ENCODE measurements around the gene TBC1D14.

TBC1D14 gene

DNA sequence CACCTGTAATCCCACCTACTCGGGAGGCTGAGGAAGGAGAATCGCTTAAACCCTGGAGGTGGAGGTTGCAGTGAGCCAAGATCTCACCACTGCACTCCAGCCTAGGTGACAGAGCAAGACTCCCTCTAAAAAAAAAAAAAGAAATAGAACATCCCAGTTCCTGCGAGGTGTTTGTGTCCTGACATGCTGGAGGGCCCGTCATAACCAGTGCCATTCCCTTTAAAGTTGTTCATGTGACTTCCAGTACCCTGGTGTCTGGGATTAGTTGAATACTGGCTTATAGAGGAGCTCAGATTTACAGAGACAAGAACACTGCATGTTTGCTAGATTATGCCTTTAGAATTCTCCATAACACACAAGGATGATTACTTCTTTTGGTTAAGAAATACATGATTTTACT lies 95.9 kb downstream of the TBC1D14 start:
- no peak for DNase-seq
- Mint-ChIP-seq H3K27ac (no peak overlapping the region), H3K27me3 (no peaks in the 10 kb centered on the region), H3K9me3 (no peaks in the 10 kb centered on the region), H3K36me3 (ENCODE audit: low read depth) (peaks cover 35% of the 10 kb centered on the region), H3K4me1 (no peaks in the 10 kb centered on the region), H3K4me3 (no peak overlapping the region)
- ATAC-seq, result no peak

DNA sequence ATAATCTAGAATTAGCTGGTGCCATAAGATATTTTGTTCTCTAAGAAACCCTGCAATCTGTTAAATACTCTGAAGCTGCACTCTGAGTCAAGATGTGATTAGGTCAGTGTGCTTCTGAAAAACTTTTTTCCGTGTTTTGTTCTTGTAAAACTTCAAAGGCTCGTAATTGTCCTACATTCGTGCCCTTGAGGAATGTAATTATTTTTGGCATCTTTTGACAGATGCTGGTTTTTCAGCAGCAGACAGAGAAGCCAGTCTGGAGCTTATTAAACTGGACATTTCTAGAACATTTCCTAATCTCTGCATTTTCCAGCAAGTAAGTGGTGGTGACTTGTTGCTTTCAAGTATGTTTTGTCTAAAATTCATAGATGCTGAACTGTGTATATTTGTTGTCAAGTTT lies 96.8 kb downstream of the TBC1D14 start:
- Mint-ChIP-seq H3K9me3 (no peaks in the 10 kb centered on the region), H3K36me3 (ENCODE audit: low read depth) (peaks cover 30% of the 10 kb centered on the region), H3K27ac (no peak overlapping the region), H3K27me3 (no peaks in the 10 kb centered on the region), H3K4me1 (no peaks in the 10 kb centered on the region), H3K4me3 (no peak overlapping the region)
- DNase-seq, result no peak
- ATAC-seq, result no peak

DNA sequence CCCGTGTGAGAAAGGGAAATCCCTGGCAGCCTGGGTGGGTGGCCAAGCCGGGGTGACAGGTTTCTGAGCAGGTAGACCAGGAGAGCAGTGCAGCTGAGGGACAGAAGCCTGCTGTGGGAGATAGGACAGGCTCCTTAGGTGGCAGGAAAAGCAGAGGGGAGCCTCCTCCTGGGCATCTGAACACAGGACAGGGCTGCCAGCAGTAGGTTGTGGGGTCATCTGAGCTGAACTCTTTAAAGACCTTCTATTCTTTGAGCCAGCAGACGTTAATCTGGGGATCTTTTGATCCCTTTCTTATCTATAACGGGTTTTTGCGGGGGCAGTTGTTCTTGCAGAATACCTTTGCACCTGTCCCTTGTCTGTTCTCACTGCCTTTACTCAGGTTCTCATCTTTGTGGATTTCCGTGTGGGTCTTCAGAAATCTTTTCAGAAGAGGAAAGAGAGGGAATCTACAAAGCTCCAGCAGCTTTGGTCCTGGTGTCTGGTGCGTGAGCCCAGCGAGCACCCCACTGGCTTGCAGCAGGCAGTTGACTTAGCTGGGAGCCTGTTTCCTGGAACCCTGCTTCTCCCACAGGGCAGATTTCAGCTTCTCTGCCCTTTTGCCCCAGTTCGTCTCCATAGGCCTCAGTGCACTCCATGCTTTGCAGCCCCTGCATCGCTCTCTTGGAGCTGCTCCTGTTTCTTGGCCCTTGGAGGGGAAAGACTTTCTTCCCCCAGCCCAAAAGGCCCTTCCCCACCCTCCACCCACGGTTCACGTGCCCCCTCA lies 97.7 kb downstream of the TBC1D14 start:
- ATAC-seq (no peak), DNase-seq (no peak)
- Mint-ChIP-seq H3K36me3 (ENCODE audit: low read depth) (peaks cover 25% of the 10 kb centered on the region), H3K4me1 (no peaks in the 10 kb centered on the region), H3K27ac (no peak overlapping the region), H3K9me3 (no peaks in the 10 kb centered on the region), H3K27me3 (no peaks in the 10 kb centered on the region), H3K4me3 (no peak overlapping the region)

DNA sequence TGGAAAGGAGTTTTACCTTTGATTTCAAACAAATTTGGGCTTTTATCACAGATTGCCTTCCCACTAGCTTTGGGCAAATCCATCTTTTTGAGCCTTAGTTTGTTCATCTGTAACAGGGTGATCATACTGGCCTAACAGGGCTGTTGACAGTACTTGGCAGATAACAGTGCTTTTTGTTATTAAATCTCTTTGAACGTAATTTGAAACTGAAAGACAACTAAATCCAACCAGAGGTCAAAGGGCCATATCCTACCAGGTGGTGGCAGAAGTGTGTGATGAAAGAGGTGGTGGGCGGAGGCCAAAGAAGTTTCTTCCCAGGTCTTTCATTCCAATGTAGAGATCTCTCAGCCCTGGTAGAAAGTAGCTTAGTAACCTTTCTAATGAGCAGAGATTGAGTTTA lies 98.3 kb downstream of the TBC1D14 start:
- Mint-ChIP-seq H3K36me3 (ENCODE audit: low read depth) (peaks cover 25% of the 10 kb centered on the region), H3K9me3 (no peaks in the 10 kb centered on the region)

DNA sequence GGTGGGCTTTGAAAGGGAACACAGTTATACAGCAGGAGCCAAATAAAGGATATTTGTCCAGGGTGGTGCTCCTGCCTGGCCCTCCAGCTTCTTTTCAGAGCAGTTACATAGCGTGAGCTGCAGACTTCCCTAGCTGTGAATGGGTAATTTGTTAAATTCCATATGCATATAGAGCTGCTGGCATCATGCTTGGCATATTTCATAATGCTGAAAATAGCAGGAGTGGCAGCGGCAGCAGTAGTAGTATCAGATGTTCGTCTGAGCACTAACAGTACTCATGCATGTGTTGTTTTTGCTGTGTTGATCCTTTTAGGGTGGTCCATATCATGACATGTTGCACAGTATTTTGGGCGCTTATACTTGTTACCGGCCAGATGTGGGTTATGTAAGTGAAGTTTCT lies 99.9 kb downstream of the TBC1D14 start:
- DNase-seq (no peak), ATAC-seq (no peak)
- H3K4me1 Mint-ChIP-seq, result peaks cover 6% of the 10 kb centered on the region
- no peak overlapping the region for H3K27ac Mint-ChIP-seq
- H3K36me3 Mint-ChIP-seq (ENCODE audit: low read depth), result peaks cover 29% of the 10 kb centered on the region
- H3K4me3 Mint-ChIP-seq, result no peak overlapping the region
- H3K9me3 Mint-ChIP-seq, result no peaks in the 10 kb centered on the region
- no peaks in the 10 kb centered on the region for H3K27me3 Mint-ChIP-seq

More for the DNA sequence above, 98.3 kb downstream of the TBC1D14 start:
- H3K27me3 Mint-ChIP-seq, result no peaks in the 10 kb centered on the region
- H3K4me1 Mint-ChIP-seq, result no peaks in the 10 kb centered on the region
- ATAC-seq, result no peak
- no peak for DNase-seq
- no peak overlapping the region for H3K4me3 Mint-ChIP-seq
- H3K27ac Mint-ChIP-seq, result no peak overlapping the region

DNA sequence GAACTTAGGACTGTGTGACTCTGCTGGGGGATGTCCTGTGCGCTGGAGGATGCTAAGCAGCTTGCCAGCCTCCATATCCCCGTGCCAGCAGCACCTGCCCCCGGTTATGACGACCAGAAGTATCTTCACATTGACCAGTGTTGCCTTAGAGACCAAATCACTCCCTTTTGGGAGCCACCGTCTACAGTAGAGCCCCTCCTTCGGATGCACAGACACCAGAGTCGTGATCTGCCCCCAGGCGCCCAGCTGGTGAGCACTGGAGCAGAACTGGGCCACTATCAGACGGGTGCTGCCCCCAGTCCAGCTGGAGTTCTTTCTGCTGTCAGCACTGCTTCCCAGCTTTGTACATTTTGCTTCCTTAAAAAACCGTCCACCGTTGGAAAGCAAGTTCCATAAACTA lies 103.5 kb downstream of the TBC1D14 start:
- Mint-ChIP-seq H3K27ac (no peak overlapping the region), H3K4me1 (peaks cover 6% of the 10 kb centered on the region), H3K27me3 (no peaks in the 10 kb centered on the region), H3K4me3 (no peak overlapping the region), H3K9me3 (no peaks in the 10 kb centered on the region), H3K36me3 (ENCODE audit: low read depth) (peaks cover 33% of the 10 kb centered on the region)
- ATAC-seq (no peak), DNase-seq (no peak)

DNA sequence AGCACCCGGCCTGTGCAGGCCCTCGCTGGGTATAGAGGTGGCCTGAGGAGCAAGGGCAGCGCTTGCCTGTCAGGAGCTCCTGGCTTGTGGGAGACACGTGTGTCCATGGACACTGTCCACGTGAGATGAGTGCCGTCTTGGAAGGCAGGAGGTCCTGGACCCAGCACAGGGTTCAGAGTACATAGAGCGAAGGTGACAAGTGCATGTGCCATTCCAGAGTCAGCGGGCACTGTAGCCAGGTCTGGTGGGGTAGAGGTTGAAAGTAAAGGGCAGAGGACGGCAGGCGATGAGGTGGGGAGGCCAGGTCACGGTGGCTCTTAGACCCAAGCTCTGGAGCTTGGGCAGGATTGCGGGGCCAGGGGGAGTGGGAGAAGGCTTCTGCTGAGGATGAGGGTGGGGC lies 105.2 kb downstream of the TBC1D14 start:
- Mint-ChIP-seq H3K27me3 (no peaks in the 10 kb centered on the region), H3K4me1 (peaks cover 6% of the 10 kb centered on the region), H3K9me3 (no peaks in the 10 kb centered on the region), H3K27ac (no peak overlapping the region), H3K36me3 (ENCODE audit: low read depth) (peaks cover 25% of the 10 kb centered on the region), H3K4me3 (no peak overlapping the region)
- DNase-seq (no peak), ATAC-seq (no peak)

DNA sequence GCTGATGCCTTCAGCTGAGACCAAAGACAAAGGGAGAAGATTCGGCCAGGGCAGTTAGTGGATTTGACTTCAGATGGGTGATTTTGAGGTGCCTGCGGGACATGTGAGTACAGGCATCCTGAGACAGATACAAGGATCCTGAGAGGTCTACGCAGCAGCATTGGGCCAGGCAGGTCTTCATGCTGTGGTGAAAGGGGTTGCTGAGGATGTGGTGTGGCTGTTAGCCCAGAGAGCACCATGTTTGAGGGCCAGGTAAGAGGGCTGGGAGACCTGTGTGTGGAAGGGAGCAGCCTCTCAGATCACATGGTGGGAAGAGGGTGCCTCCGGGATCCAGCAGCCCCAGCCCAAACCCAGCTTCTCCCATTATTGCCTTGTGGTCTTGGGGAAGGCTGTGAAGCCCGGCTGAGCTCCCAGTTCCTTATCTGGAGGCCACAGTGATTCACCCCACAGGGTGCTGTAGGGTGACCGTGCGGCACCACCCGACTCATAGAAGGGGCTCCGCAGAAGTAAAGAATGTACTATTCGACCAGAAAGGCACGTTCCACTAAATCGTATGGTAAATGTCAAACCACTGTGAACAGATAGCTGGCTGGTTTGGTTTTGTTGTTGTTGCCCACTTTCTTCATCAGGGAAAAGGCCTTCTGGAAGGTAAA lies 105.9 kb downstream of the TBC1D14 start:
- DNase-seq (no peak), ATAC-seq (no peak)
- Mint-ChIP-seq H3K27ac (no peak overlapping the region), H3K9me3 (no peaks in the 10 kb centered on the region), H3K4me1 (peaks cover 6% of the 10 kb centered on the region), H3K36me3 (ENCODE audit: low read depth) (peaks cover 24% of the 10 kb centered on the region), H3K4me3 (no peak overlapping the region), H3K27me3 (no peaks in the 10 kb centered on the region)

DNA sequence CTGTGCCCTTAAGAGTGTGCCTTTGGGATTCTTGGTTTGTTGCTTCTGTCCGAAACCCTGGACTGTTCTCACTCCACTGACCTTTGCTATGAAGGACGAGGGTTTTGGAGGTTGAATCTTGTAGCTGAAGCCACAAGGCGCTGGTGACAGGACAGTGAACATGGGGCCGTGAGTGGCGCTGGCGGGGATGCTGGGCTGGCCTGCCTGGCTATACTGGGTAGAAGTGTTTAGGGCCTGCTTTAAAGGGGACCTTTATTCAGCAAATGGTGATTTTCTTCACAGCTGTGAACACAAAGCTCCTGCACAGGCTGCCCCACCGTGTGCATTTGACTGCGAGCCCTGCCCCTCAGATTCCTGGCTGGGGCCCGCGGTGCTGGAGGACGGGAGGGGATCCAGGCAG lies 106.5 kb downstream of the TBC1D14 start:
- ATAC-seq (no peak), DNase-seq (no peak)
- H3K27me3 Mint-ChIP-seq, result no peaks in the 10 kb centered on the region
- H3K27ac Mint-ChIP-seq, result no peak overlapping the region
- H3K36me3 Mint-ChIP-seq (ENCODE audit: low read depth), result peaks cover 24% of the 10 kb centered on the region
- peaks cover 6% of the 10 kb centered on the region for H3K4me1 Mint-ChIP-seq
- H3K9me3 Mint-ChIP-seq, result no peaks in the 10 kb centered on the region
- H3K4me3 Mint-ChIP-seq, result no peak overlapping the region

DNA sequence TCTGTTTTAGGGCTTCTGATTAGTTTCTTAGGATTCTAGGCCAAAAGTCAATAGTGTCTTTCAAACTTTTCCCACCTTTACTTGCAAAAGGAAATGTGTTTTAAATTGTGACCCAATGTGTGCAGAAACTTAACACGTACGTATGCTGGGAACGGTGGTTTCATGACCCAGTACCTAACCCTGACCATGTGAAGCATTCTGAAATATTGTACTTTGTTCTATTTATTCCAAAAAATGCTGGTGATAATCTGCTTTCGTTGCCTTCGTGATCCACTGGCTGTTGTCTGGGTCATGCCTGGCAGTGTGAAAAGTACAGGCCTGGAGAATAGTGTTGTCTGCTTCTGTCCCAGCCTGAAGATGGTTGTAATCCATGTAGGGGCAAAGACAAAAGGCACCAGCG lies 106.9 kb downstream of the TBC1D14 start:
- Mint-ChIP-seq H3K9me3 (no peaks in the 10 kb centered on the region), H3K27me3 (no peaks in the 10 kb centered on the region), H3K4me3 (no peak overlapping the region), H3K4me1 (peaks cover 6% of the 10 kb centered on the region), H3K36me3 (ENCODE audit: low read depth) (peaks cover 25% of the 10 kb centered on the region), H3K27ac (no peak overlapping the region)
- ATAC-seq, result no peak
- no peak for DNase-seq

DNA sequence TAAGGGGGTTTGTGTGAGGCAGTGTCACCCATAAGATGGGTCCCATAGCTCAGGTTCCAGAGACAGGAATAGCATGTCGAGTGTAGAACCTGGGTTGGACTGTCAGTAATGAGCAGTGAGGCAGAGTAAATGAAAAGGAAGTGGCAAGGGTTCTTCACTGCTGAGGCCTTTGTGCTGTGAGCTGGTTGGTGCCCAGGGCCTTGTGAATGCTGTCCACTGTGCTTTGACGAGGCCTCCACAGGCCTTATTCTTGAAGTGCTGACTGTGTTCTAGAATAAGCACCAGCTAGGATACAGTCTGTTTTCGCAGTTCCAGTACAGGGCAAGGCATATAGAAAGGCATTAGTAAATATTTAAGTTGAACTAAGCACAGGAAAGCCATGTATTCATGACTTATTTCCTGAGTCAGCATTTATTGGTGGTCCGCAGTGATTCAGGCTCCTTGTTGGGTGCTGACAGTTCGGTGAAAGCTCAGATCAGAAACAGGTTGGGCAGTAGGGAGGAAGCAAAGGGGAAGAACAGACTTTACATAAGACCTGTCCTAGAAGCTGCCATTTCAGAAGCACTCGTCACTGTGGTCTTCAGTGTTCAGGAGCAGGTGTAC lies 107.9 kb downstream of the TBC1D14 start:
- H3K27me3 Mint-ChIP-seq, result no peaks in the 10 kb centered on the region
- DNase-seq (no peak), ATAC-seq (no peak)
- H3K27ac Mint-ChIP-seq, result peak overlapping the region; percentile 47
- H3K36me3 Mint-ChIP-seq (ENCODE audit: low read depth), result peaks cover 29% of the 10 kb centered on the region
- no peaks in the 10 kb centered on the region for H3K9me3 Mint-ChIP-seq
- peaks cover 6% of the 10 kb centered on the region for H3K4me1 Mint-ChIP-seq
- no peak overlapping the region for H3K4me3 Mint-ChIP-seq

DNA sequence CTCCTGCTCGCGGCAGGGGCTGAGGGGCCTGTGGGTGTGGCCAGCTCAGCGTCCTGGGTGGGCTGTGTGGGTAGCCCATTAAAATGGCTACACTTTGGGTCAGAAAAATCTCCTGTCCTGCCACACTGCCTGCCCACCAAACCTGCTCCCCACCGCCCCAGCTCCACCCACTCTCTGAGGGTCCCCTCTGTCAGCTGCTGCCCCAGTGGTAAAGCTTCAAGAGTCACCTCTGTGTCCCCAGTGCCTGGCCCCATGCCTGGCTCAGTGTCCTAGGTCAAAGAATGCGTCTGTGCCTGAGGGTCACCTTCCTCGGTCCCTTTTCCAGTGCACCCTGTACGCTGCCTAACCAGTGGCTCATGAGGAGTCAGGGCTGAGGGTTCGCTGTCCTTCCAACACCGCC lies 108.7 kb downstream of the TBC1D14 start:
- ATAC-seq (no peak), DNase-seq (no peak)
- peaks cover 6% of the 10 kb centered on the region for H3K4me1 Mint-ChIP-seq
- H3K4me3 Mint-ChIP-seq, result no peak overlapping the region
- H3K9me3 Mint-ChIP-seq, result no peaks in the 10 kb centered on the region
- H3K36me3 Mint-ChIP-seq (ENCODE audit: low read depth), result peaks cover 28% of the 10 kb centered on the region
- H3K27ac Mint-ChIP-seq, result no peak overlapping the region
- H3K27me3 Mint-ChIP-seq, result no peaks in the 10 kb centered on the region

DNA sequence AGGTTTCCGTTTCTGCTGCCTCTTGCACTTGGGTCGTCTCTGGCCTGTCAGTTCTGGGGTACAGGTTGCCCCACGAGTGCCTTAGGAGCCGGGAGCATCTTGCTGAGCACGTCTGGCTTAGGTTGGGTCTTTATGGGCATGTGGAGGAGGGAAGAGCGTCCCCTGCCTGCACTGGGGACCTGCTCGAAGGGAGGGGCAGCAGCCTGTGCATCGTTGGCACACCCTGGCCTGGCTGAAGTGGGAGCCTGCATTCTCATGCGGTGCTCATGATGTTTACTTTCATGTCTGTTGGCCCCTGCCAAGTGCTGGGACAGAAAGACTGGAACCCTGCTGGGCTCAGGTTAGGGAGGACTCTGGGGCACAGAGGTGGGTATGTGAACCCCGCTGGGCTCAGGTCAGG lies 109.7 kb downstream of the TBC1D14 start:
- H3K36me3 Mint-ChIP-seq (ENCODE audit: low read depth), result peaks cover 22% of the 10 kb centered on the region
- no peak overlapping the region for H3K27ac Mint-ChIP-seq
- H3K4me3 Mint-ChIP-seq, result no peak overlapping the region
- H3K4me1 Mint-ChIP-seq, result no peaks in the 10 kb centered on the region
- no peaks in the 10 kb centered on the region for H3K9me3 Mint-ChIP-seq
- ATAC-seq, result no peak
- no peaks in the 10 kb centered on the region for H3K27me3 Mint-ChIP-seq
- no peak for DNase-seq

DNA sequence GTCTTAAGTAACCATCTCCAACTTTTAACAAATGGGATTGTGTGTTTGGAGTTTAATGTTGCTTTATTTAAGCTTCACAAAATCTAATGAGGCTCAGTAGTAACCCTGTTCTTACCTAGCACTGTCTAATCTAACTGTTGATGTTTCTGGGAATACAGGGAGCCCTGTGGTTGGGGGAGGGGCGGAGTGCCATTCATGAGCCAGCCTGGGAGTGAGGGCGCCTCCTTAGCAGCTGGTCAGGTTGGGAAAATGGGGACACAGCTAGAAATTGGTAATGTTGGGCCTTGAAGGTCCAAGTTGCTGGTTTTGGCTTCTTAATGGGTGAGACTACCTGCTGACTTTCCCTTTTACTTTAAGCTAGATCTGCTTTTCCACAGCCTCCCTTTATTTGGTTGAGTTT lies 110.7 kb downstream of the TBC1D14 start:
- Mint-ChIP-seq H3K27ac (no peak overlapping the region), H3K9me3 (no peaks in the 10 kb centered on the region), H3K4me3 (no peak overlapping the region), H3K4me1 (no peaks in the 10 kb centered on the region), H3K27me3 (no peaks in the 10 kb centered on the region), H3K36me3 (ENCODE audit: low read depth) (peaks cover 14% of the 10 kb centered on the region)
- ATAC-seq, result no peak
- no peak for DNase-seq

DNA sequence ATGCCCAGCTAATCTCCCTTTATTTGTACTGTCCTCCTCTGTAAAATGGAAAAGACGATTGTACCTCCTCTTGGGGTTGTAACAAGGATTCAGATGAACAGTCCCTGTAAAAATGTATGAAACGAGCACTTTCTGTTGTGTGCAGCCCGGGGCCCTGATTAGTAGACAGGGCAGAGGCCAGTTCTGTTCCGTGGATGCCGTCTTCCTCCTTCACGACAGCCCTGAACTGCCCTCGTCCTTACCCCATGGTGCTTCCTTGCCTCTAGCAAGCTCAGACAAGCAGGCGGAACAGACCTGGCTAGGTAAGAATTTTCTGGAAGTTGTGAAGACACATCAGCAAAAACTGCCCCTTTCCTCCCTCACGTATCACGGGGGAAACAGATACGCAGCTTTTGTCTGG lies 111.2 kb downstream of the TBC1D14 start:
- Mint-ChIP-seq H3K4me1 (no peaks in the 10 kb centered on the region), H3K36me3 (ENCODE audit: low read depth) (peaks cover 13% of the 10 kb centered on the region), H3K27ac (no peak overlapping the region), H3K4me3 (no peak overlapping the region), H3K9me3 (no peaks in the 10 kb centered on the region), H3K27me3 (no peaks in the 10 kb centered on the region)
- ATAC-seq, result no peak
- no peak for DNase-seq

Data from activated naive CD8-positive, alpha-beta T cell treated with anti-CD3 and anti-CD28 coated beads, Interleukin-2, amount 50 U/mL, for 24 hours (primary cell).